Fibroblast of lung (primary cell): ENCODE data around the gene CDKN1A.

Experiments used
- EZH2 ChIP-seq: IDR thresholded peaks from 2 replicates; pipeline ENCODE4 v1.5.1; 2012; ENCODE audit warnings: low read length, control low read depth, mild to moderate bottlenecking; ENCODE audit errors: missing control alignments
- TF ChIP-seq, protein P1 (sequence below), 2 donors: IDR thresholded peaks in 1 of 2; conservative IDR thresholded peaks in 1 of 2; 1 replicate in 1 of 2; 2 replicates in 1 of 2; pipeline ENCODE4 v1.5.1; 2011 to 2012; ENCODE audit warnings: low read length in 2 of 2, control low read depth in 1 of 2, inconsistent platforms in 1 of 2, low read depth in 1 of 2, mild to moderate bottlenecking in 1 of 2

DNA sequence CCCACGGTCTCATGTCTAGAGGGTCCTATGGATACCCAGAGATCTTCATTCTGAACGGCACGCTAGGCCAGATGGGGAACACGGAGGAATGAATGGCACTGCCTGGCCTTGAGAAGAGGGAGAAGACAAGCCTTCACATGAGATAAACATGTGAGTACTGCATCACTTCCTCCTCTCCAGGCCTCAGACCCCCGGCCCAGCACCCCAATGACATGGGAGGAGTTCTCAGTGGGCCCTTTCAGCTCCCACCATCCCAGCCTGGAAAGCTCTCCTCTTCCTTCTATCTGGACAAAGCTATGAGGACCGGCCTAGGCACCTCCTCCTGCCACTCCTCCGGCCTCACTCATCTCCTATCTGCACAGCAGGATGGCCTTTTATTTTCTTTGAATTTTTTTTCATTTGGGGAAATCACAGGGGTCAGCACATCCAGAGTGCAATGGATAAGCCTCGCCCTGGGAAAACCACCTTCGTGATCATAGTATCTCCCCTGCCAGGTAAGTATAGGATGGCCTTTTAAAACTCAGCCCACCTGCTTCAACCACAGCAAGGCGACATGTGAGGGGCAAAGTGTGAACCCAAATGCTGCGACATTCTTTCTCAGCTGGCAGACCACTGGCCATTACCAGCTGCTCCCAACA, 39.2 kb upstream of the CDKN1A start:
- TF ChIP-seq EZH2, result no peak
- TF ChIP-seq, protein P1, sequence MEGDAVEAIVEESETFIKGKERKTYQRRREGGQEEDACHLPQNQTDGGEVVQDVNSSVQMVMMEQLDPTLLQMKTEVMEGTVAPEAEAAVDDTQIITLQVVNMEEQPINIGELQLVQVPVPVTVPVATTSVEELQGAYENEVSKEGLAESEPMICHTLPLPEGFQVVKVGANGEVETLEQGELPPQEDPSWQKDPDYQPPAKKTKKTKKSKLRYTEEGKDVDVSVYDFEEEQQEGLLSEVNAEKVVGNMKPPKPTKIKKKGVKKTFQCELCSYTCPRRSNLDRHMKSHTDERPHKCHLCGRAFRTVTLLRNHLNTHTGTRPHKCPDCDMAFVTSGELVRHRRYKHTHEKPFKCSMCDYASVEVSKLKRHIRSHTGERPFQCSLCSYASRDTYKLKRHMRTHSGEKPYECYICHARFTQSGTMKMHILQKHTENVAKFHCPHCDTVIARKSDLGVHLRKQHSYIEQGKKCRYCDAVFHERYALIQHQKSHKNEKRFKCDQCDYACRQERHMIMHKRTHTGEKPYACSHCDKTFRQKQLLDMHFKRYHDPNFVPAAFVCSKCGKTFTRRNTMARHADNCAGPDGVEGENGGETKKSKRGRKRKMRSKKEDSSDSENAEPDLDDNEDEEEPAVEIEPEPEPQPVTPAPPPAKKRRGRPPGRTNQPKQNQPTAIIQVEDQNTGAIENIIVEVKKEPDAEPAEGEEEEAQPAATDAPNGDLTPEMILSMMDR (conservative IDR thresholded peaks at IDR 0.05 in 1 of 2, IDR thresholded peaks at IDR 0.05 in 1 of 2; ENCODE audit: low read depth in 1 of 2, low read length in 2 of 2), result no peak
